LHCN-M2 (cell line): ENCODE data around the gene MRPL49. TPM values are rescaled to one million over a fixed set of nuclear protein-coding genes. Genes with fewer than 3 reads are reported as not detected.

ENCODE experiments used
- DNase-seq: peaks from one replicate; pipeline ENCODE4 v3.0.0-alpha.2; 2012; ENCODE audit warnings: low read depth
- total RNA-seq: library from RNA; depleted of rRNA; stranded (reverse); fragments of >200 nt; gene quantifications from 2 replicates; pipeline ENCODE4 v1.2.3, GENCODE V29; 2014

Gene MRPL49
- total RNA-seq, 1 experiment from 2014 or later: 68.3 TPM

DNA sequence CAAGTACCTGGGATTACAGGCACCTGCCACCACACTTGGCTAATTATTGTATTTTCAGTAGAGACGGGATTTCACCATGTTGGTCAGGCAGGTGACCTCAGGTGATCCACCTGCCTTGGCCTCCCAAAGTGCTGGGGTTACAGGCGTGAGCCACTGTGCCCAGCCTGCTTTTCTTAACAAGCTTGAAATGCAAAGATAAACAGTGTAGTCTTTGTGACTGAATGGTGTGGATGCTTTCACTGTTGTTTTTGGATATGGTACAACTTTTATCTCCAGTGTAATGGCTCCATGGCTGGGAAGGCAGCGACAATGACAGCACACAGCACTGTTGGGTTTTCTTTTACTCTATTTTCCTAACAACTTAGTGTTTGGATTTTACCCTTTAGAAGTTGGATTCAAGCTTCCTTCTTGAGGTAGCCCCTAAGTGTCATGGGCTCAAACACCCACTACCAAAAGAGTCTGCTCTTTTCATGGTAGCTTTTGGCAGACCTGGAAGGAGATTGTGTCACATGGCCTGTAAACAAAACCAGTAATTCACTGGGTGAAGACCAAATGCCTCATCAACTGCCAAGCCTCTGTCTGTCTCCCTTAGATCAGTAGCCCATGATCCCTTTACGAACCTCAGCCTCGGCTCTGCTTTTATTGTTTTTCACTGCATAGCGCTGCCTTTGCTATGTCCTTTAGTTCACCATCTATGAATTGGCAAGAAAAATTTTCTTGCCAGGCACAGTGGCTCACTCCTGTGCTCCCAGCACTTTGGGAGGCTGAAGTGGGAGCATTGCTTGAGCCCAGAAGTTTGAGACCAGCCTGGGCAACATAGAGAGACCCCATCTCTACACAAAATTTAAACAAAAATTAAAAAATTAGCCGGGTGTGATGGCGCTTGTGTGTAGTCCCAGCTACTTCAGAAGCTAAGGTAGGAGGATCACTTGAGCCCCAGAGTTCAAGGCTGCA is 19.7 kb upstream of the MRPL49 start:
- DNase-seq: no peak

DNA sequence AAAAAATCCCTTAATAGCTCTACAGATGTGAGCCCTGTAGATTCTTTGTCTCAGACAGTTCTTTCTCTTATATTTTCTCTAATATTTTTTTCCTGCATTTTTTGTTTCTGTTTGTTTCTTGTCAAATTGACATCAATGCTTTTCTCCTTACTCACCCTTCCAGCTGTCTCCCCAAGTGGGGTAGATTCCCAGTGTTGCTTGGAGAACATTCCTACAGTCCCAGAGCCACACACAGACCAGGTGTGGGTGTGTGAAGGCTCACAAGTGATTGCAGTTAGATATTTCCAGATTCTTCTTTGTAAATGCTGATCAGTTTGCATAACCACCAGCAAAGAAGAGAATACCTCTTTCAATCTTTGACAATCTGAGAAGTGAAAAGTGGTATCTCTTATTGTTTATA is 18.6 kb upstream of the MRPL49 start:
- peak; percentile 71 for DNase-seq

DNA sequence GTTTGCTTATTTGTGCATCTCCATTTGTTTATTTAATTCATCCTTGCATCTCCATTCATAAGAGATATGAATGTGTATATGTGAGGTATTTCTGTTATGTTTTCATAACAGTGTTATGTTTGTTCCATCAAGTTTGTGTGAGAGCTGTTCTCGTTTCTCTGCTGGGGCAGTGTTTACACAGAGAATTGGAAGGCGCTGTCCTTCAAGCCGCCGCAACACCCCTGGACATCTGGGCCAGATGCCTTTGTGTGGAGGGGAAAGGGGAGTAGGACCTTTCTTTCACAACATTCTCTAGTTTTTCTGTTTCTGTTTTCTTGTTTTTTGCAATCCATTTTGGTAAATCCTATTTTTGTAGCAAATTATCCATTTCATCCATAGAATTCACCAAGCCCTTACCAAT is 17.5 kb upstream of the MRPL49 start:
- DNase-seq: no peak

DNA sequence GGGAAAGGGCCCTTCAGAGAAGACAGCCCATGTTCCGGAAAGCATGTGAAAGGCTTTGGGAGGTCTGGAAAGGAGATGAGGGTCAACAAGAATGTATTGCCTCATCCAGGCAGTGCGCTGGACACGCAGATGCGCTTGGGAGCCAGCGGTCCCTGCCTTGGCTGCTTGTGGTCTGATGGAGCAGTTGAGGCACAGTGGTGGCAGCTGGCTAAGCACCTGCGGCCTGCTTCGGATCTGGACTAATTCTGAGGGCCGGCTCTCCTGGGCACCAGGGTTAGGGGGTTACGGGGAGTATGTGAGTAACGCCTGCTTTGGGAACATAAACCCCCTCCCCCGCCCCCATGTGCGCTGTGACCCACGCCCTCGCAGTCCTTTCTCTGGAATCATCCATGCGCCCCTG is 15.0 kb upstream of the MRPL49 start:
- no peak for DNase-seq

DNA sequence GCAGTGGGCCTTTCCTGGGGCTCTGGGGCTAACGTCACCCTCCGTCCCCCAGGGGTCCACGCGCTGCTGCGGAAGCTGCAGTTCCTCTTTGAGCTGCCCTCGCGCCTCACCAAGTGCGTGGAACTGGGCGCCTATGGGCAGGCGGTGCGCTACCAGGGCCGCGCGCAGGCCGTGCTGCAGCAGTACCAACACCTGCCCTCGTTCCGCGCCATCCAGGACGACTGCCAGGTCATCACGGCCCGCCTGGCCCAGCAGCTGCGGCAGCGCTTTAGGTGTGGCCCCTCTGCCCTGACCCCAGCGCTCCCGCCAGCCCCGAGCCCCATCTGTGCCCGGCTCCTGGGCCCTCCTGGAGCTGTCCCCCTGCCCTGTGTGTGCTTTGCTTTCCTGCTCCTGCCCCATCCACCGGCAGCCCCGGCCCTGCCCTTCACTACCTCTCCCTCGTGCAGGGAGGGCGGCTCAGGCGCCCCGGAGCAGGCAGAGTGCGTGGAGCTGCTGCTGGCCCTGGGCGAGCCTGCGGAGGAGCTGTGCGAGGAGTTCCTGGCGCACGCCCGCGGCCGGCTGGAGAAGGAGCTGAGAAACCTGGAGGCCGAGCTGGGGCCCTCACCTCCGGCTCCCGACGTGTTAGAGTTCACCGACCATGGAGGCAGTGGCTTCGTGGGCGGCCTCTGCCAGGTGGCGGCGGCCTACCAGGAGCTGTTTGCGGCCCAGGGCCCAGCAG is 14.2 kb upstream of the MRPL49 start:
- DNase-seq: no peak

DNA sequence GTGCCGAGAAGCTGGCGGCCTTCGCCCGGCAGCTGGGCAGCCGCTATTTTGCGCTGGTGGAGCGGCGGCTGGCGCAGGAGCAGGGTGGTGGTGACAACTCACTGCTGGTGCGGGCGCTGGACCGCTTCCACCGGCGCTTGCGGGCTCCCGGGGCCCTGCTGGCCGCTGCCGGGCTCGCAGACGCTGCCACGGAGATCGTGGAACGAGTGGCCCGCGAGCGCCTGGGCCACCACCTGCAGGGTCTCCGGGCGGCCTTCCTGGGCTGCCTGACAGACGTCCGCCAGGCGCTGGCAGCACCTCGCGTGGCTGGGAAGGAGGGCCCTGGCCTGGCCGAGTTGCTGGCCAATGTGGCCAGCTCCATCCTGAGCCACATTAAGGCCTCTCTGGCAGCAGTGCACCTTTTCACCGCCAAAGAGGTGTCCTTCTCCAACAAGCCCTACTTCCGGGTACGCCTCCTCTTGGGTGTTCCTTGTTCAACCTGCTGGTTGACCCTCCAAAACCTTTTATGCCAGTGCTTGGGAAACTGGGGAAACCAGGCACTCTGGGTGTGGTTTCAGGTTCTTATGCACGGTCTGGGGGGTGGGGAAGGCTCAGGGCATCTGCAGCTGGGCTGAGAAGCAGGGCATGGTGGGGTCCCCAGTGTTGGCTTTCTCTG is 13.5 kb upstream of the MRPL49 start:
- DNase-seq: no peak

DNA sequence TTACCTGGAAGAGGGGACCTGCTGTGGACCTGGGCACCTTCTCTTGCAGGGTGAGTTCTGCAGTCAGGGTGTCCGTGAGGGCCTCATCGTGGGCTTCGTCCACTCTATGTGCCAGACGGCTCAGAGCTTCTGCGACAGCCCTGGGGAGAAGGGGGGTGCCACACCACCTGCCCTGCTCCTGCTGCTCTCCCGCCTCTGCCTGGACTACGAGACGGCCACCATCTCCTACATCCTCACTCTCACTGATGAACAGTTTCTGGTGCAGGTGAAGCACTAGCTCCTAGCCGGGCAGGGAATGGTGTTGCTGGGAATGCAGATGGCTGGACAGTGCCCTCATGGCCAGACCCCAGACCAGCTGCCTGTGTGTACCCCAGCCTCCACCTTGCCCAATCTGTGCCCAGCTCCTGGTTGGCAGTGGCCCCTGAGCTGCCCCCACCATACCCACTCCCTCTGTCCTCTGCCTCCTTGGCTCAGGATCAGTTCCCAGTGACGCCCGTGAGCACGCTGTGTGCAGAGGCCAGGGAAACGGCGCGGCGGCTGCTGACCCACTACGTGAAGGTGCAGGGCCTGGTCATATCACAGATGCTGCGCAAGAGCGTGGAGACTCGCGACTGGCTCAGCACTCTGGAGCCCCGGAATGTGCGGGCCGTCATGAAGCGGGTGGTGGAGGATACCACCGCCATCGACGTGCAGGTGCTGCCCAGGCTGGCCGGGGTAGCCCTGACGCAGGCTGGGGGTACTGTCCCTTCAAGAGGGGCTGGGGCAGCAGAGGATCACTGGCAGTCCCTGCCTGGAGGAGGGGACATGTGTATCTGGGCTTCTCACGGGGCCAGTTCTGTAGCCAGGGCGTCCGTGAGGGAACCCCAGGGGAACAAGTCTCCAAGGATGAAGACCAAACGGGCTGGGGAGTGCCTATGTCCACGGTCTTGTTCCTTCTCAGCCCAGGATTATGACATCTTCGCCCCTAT is 12.6 kb upstream of the MRPL49 start:
- DNase-seq: no peak

DNA sequence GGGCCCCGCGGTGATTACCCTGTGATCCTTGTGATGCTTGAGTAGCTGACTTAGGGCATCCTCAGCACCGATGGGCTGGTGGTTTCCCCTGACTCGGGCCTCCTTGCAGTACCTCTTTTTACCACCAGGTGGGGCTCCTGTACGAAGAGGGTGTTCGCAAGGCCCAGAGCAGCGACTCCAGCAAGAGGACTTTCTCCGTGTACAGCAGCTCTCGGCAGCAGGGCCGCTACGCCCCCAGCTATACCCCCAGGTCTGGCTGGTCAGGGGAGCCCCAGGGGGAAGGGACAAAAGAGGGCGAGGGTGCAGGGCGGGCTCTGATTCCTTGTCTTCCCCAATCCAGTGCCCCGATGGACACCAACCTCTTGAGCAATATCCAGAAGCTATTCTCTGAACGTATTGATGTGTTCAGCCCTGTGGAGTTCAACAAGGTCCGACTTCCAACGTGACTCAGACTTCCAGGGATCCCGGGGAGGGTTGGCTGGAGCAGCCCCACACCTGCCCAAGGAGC is 11.7 kb upstream of the MRPL49 start:
- peak; percentile 74 for DNase-seq

DNA sequence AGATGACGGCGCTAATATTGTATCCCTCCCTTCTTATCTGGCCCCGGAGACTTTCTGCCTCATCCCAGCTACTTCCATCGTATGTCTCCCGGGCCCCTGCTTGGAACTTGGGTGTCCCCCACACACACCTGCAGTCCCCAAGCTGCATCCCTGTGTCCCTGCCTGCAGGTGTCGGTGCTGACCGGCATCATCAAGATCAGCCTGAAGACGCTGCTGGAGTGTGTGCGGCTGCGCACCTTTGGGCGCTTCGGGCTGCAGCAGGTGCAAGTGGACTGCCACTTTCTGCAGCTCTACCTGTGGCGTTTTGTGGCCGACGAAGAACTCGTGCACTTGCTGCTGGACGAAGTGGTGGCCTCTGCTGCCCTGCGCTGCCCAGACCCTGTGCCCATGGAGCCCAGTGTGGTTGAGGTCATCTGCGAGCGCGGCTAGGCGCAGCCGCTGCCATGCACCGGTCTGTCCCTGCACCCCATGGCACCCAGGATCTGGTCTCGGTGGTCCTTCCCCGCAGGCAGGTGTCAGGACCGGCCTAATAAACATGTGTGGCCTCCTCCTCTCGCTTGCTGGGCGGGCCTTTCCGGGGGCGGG is 10.9 kb upstream of the MRPL49 start:
- DNase-seq: no peak

DNA sequence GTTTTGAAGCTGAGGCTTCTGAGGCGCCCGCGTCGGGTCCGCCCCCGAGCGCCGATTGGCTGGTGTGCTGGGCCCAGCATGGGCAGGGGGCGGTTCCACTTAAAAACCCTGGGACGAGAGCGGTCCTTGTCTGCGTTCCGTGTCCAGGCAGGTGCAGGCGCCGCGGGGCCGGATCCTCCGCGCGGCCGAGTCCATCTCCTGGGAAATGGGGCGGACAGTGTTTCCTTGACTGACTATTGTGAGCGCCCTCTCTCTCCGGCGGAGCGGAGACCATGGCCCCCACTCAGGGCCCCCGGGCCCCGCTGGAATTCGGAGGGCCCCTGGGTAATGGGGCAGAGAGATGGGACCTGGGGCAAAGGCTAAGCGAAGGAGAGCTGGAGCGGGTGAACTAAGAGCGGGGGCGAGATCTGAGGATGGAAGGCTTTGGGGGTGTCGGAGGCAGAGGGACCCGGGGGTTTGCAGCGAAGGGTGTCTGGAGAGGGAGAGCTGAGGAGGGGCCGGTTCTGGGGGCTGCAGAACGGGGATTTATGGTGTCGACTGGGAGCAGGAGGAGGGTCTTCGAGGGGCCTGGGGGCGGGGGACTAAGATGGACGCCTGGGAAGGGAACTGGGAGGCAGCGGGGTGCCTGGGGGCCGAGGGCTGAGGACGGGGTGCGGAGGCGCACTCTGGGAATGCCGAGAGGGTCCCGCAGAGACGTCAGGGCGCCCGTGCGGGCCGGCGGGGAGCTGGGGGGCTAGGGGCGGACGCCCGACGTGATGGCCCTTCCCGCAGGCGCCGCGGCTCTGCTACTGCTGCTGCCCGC is 10.2 kb upstream of the MRPL49 start, which contains the start of gene TM7SF2:
Gene TM7SF2, plus strand, starts transcription at position 129 of the 802 bp plus-strand sequence. Its CDS starts 144 bp downstream, at position 273.
- DNase-seq: peak; percentile 81

DNA sequence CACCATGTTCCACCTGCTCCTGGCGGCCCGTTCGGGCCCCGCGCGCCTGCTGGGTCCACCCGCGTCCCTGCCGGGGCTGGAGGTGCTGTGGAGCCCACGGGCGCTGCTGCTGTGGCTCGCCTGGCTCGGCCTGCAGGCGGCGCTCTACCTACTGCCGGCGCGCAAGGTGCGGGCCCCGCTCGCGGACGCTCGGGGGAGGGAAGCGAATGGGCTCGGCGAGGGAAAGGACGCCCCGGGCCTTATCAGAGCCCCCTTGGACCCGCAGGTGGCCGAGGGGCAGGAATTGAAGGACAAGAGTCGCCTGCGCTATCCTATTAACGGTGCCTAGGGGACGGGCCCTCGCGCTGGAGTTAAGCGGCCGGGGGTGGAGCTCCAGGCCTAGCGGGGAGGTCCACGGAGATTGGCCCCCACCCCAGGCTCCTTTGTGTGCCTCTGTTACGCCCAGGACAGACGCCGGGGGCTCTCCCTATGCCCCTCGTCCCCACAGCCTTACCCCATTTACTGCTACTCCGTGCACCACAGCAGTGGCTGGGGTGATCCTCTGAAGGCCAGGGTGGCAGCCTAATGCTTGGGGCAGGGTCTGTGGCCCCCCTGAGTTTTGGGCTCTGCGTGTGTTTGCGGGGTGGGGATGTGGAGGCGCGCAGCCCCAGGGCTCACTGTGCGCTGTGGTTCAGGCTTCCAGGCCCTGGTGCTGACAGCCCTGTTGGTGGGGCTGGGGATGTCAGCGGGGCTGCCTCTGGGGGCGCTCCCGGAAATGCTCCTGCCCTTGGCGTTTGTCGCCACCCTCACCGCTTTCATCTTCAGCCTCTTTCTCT is 9.4 kb upstream of the MRPL49 start:
- no peak for DNase-seq

DNA sequence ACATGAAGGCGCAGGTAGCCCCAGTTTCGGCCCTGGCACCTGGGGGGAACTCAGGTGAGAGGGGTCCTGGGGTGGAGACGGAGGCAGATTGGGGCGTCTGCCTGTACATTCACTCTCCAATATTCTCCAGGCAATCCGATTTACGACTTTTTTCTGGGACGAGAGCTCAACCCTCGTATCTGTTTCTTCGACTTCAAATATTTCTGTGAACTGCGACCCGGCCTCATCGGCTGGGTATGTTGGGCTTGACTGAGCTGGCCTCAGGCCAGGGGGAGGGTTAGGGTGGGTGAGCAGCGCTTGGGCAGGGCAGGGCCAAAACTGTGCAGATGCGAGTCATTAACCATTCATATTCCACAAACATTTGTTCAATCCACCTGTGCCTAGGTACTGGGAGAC is 8.8 kb upstream of the MRPL49 start:
- no peak for DNase-seq

DNA sequence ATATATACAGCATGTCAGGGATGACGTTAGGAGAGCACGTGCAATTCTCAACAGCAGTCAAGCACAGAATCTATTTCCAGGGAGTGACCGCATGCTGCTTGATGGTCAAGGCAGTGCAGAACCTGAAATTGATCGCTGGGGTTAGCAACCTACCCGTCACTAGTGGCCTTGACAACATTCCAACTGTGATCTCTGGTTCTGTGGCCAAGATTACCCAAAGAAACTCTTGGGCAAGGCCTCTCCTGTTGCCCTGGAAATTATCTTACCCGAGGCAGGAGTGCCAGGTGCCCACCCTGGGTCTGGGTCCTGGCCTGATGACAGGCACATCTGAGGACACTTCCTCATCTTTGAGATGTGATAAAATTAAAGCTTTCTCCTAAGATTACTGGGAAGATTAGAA is 8.3 kb upstream of the MRPL49 start:
- DNase-seq: no peak

DNA sequence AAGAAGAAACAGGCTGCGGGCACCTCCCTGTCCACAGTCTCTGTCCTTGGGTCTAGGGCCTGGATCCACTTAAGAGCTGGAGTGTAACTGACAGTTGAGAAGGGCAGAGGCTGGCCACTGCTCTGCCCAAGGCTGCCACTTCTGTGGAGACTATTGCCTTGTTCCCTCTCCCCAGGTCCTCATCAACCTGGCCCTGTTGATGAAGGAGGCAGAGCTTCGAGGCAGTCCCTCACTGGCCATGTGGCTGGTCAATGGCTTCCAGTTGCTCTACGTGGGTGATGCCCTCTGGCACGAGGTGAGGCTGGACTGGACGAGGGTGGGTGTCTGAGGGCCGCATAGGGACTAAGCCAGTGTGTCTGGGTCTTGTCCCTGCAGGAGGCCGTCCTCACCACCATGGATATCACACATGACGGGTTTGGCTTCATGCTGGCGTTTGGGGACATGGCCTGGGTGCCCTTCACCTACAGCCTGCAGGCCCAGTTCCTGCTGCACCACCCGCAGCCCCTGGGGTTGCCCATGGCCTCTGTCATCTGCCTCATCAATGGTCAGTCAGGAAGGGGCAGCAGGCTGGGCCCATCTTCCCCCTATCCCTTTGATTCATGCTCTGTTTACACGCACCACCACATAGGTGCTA is 7.5 kb upstream of the MRPL49 start:
- DNase-seq: no peak

DNA sequence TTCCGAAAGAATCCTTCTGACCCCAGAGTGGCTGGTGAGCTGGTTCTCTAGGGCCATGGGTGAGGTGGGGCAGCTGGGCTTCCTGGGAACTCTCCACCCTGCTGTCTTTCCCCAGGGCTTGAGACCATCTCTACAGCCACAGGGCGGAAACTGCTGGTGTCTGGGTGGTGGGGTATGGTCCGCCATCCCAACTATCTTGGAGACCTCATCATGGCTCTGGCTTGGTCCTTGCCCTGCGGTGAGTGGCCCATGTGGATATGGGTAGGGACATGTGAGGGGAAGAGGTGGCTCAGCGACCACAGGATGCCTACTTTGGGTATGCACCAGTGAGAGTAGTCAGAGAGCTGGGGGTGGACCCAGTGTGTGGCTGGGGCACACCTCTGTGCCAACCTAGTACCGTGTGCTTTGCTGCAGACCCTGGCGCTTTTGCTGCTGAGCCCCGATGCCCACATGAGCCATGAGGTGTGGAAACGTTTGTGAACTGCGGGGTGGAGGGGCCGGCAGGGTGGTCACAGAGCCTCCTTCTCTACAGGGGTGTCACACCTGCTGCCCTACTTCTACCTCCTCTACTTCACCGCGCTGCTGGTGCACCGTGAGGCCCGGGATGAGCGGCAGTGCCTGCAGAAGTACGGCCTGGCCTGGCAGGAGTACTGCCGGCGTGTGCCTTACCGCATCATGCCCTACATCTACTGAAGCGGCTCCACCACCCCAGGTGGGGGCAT is 6.6 kb upstream of the MRPL49 start:
- no peak for DNase-seq

DNA sequence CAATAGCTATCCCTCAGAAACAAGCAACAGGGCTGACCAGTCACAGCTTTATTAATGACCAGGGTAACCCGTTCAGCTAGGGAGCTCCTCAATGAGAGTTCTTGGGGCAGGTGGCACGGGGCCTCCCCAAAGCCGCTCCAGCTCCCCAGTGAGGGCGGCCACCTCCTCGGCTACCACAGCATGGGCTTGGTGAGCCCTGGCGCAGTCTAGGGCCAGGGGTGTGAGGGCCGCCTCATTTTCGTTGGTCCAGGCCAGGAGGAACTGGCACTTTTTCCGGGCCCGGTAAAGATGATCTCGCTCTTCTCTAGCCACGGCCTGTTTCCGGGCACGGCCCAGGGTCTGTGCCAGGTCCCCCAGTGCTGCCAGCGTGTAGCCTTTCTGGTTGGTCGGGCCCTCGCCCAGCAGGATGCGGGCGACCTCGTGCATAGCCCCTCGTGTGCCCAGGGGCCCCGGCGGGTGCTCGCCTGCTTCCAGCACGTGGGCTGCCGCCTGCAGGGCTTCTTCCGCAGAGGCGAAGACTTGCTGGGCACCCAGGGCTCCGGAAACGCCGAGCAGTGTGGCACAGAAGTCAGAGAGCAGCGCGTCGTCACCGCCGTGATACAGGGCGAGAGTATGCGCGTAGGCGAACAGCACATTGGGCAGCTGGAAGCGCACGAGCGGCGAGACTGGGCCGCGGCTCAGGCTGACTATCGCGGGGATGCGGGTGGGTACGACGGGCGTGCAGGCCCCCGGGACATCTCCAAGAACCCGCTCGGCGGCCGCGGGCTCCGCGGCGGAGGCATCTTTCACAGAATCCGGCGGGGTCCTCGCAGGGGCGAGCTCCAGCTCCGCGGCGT is 5.5 kb upstream of the MRPL49 start:
- DNase-seq: peak; percentile 54
